Heart right ventricle (tissue), 16 donors: ENCODE data around the gene ZNF148. TPM values are rescaled to one million over a fixed set of nuclear protein-coding genes. Genes with fewer than 3 reads are reported as not detected.
"Not testable (repeated sequence)": the region's sequence is repeated elsewhere in the genome, so short reads cannot be mapped to it uniquely, and the experiment has no call there.

ENCODE experiments used
- ATAC-seq, 8 donors: fragments of 200-7000 bp; cut with Tn5 transposase; one replicate each; pipeline ENCODE4 v1.9.1; 2020; ENCODE audit warnings: mild to moderate bottlenecking in 8 of 8, moderate library complexity in 8 of 8, moderate number of reproducible peaks in 1 of 8
- DNase-seq, 2 donors: peaks; one replicate each; pipeline ENCODE4 v3.0.0-alpha.2; 2020
- H3K27ac ChIP-seq, 10 donors: fragments of 200-600 bp; sonication (generic) in 2 of 10; one replicate each; pipeline versions ENCODE4 v1.5.0 to v1.8.0; 2020 to 2022; ENCODE audit warnings: mild to moderate bottlenecking in 3 of 10
- H3K27me3 ChIP-seq, 7 donors: fragments of 200-600 bp; one replicate each; pipeline ENCODE4 v1.8.0; 2021 to 2022; ENCODE audit warnings: mild to moderate bottlenecking in 2 of 7
- H3K36me3 ChIP-seq, 9 donors: fragments of 200-600 bp; sonication (generic) in 1 of 9; one replicate each; pipeline versions ENCODE4 v1.5.0 to v1.8.0; 2020 to 2022; ENCODE audit warnings: mild to moderate bottlenecking in 2 of 9
- H3K4me1 ChIP-seq, 9 donors: fragments of 200-600 bp; sonication (generic) in 1 of 9; one replicate each; pipeline versions ENCODE4 v1.5.0 to v1.8.0; 2020 to 2022; ENCODE audit warnings: mild to moderate bottlenecking in 4 of 9
- H3K4me3 ChIP-seq, 10 donors: fragments of 200-600 bp; sonication (generic) in 2 of 10; one replicate each; pipeline versions ENCODE4 v1.5.0 to v1.8.0; 2020 to 2022; ENCODE audit warnings: mild to moderate bottlenecking in 7 of 10, moderate library complexity in 2 of 10
- H3K9me3 ChIP-seq, 11 donors: fragments of 200-600 bp in 10 of 11; sonication (generic) in 2 of 11; one replicate each; pipeline versions ENCODE4 v1.5.0 to v1.8.0; 2013 to 2022; ENCODE audit warnings: mild to moderate bottlenecking in 2 of 11, control low read depth in 1 of 11, moderate library complexity in 1 of 11
- CTCF ChIP-seq, 9 donors: fragments of 200-600 bp; sonication (generic) in 2 of 9; IDR thresholded peaks; one replicate each; pipeline versions ENCODE4 v1.5.0 to v1.8.0; 2021 to 2022; ENCODE audit warnings: antibody characterized with exemption in 9 of 9, mild to moderate bottlenecking in 5 of 9, moderate library complexity in 1 of 9
- WGBS, 2 donors: extraction: QIAGEN DNeasy Blood & Tissue Kit; methylation state at CpG; one replicate each; pipeline ENCODE4 v1.1.7; 2013; ENCODE audit warnings: inconsistent platforms in 1 of 2; 5-methylcytosine and 5-hydroxymethylcytosine counted together
- intact Hi-C, 10 donors: fragments of 100-400 bp; cut with DNase I; formaldehyde crosslinking; loops; one replicate each; pipeline versions ENCODE4 v1.11.1 to v1.14.2; 2022
- polyA plus RNA-seq, 2 donors: library from polyadenylated mRNA; stranded (reverse); fragments of 200-250 nt; gene quantifications; one replicate each; pipeline ENCODE4 v1.2.3, GENCODE V29; 2013
- total RNA-seq, 10 donors: library from RNA; stranded (reverse); fragmentation: NEBNext Ultra II Directional in 3 of 10; extraction: Animal tissue kit (Norgen Biotek cat#: 25700) in 3 of 10; gene quantifications; one replicate each; pipeline versions ENCODE4 v1.2.1 to v1.2.4, GENCODE V29; 2021 to 2023
- donor health status: Arrhythmogenic right ventricular cardiomyopathy.
- donor health status: ischemic (EF 13 %, LVEDD 7.1; RV severe dilation, severe dysfunction).
- donor health status: healthy with polysubstance abuse.
- donor health status: DM: no; HTN: yes; CAD: no.
- donor health status: DM: no; HTN: no; CAD: no.
- donor health status: ischemic (EF 25% LVEDD 6.9; RV normal size, moderate dysfunction).
- donor health status: ischemic (EF 25% LVEDD 5.7; RV mildly dilated, moderate dysfunction).
- donor health status: healthy.
- donor health status: DM: yes; HTN: yes; CAD: no.
- donor health status: Ischemic cardiomyopathy.
- donor health status: ischemic (EF 35%, LVEDD 5.7; RV mildly dilated, moderate dysfunction).
- donor health status: nonischemic (EF 11% LVEDD 7.7; RV severe dilation, severe dysfunction).
- donor health status: DM: yes; HTN: yes; CAD: no.
- donor health status: PGD.
- donor health status: ischemic (EF 29% LVEDD 5.4; RV normal size, mild dysfunction).
- donor health status: nonischemic (EF 23%, LVEDD 6.1; RV moderate dilation, normal function).

ZNF148 gene
- total and polyA plus RNA-seq, 12 donors, result 2.9 to 59.6 (median 44.7) TPM

GRCh38 chr3:125389282-125389681 is 14.2 kb upstream of the ZNF148 start:
- no peak overlapping the region for H3K27ac ChIP-seq
- H3K36me3 ChIP-seq, result no peaks in the 10 kb centered on the region
- H3K27me3 ChIP-seq, result no peaks in the 10 kb centered on the region
- no peak for ATAC-seq
- no peaks in the 10 kb centered on the region for H3K9me3 ChIP-seq
- TF ChIP-seq CTCF (IDR thresholded peaks at IDR 0.05), result no peak
- no peak overlapping the region for H3K4me3 ChIP-seq
- no peak for DNase-seq
- intact Hi-C loops, result no loop called here
- H3K4me1 ChIP-seq, result no peaks in the 10 kb centered on the region
- WGBS, 2 donors, result 79 to 86% methylated on average over 7 of the region's 7 CpGs

- DNase-seq, H3K4me3 ChIP-seq: not testable (repeated sequence)
These were observed 13.2 kb upstream of the ZNF148 start for GRCh38 chr3:125388369-125388768.

GRCh38 chr3:125386811-125387210 is 11.7 kb upstream of the ZNF148 start:
- Histone ChIP-seq H3K36me3 (no peaks in the 10 kb centered on the region), H3K4me3 (no peak overlapping the region), H3K9me3 (no peaks in the 10 kb centered on the region), H3K27ac (no peak overlapping the region), H3K4me1 (no peaks in the 10 kb centered on the region), H3K27me3 (no peaks in the 10 kb centered on the region)
- intact Hi-C loops, result no loop called here
- WGBS, 2 donors, result 67 to 77% methylated on average over 4 of the region's 4 CpGs
- ATAC-seq, result peak in 1 of 8 donors; percentile 62
- no peak for DNase-seq
- no peak for TF ChIP-seq CTCF (IDR thresholded peaks at IDR 0.05)

More at GRCh38 chr3:125388369-125388768, 13.2 kb upstream of the ZNF148 start:
- intact Hi-C loops, H3K27ac ChIP-seq, H3K36me3 ChIP-seq, H3K9me3 ChIP-seq, H3K4me1 ChIP-seq, H3K27me3 ChIP-seq, ATAC-seq: not testable (repeated sequence)
- 92 to 96% methylated on average over 5 of the region's 5 CpGs for WGBS, 2 donors

- Histone ChIP-seq H3K27ac (no peak overlapping the region), H3K9me3 (no peaks in the 10 kb centered on the region), H3K27me3 (no peaks in the 10 kb centered on the region), H3K4me1 (no peaks in the 10 kb centered on the region), H3K36me3 (no peaks in the 10 kb centered on the region), H3K4me3 (no peak overlapping the region)
- ATAC-seq (no peak), DNase-seq (no peak)
- TF ChIP-seq CTCF (IDR thresholded peaks at IDR 0.05), result no peak
- intact Hi-C loops, result no loop called here
- WGBS, 2 donors, result 60 to 62% methylated on average over 5 of the region's 5 CpGs
These were observed 8.6 kb upstream of the ZNF148 start for GRCh38 chr3:125383744-125384143.

GRCh38 chr3:125382298-125382697 is 7.2 kb upstream of the ZNF148 start:
- intact Hi-C loops, result no loop called here
- no peaks in the 10 kb centered on the region for H3K27me3 ChIP-seq
- no peaks in the 10 kb centered on the region for H3K9me3 ChIP-seq
- ATAC-seq, result no peak
- no peak for DNase-seq
- H3K4me3 ChIP-seq, result no peak overlapping the region
- no peak overlapping the region for H3K27ac ChIP-seq
- no peak for TF ChIP-seq CTCF (IDR thresholded peaks at IDR 0.05)
- 72 to 77% methylated on average over 1 of the region's 1 CpG for WGBS, 2 donors
- no peaks in the 10 kb centered on the region for H3K4me1 ChIP-seq
- H3K36me3 ChIP-seq, result no peaks in the 10 kb centered on the region
